Measurements from ENCODE around the gene SPAG6. TPM values are rescaled to one million over a fixed set of nuclear protein-coding genes. Genes with fewer than 3 reads are reported as not detected.
"Not testable (repeated sequence)": the region's sequence is repeated elsewhere in the genome, so short reads cannot be mapped to it uniquely, and the experiment has no call there.

The SPAG6 gene
- total RNA-seq, 1 donor from 2014 or later = 0.70 TPM

DNA sequence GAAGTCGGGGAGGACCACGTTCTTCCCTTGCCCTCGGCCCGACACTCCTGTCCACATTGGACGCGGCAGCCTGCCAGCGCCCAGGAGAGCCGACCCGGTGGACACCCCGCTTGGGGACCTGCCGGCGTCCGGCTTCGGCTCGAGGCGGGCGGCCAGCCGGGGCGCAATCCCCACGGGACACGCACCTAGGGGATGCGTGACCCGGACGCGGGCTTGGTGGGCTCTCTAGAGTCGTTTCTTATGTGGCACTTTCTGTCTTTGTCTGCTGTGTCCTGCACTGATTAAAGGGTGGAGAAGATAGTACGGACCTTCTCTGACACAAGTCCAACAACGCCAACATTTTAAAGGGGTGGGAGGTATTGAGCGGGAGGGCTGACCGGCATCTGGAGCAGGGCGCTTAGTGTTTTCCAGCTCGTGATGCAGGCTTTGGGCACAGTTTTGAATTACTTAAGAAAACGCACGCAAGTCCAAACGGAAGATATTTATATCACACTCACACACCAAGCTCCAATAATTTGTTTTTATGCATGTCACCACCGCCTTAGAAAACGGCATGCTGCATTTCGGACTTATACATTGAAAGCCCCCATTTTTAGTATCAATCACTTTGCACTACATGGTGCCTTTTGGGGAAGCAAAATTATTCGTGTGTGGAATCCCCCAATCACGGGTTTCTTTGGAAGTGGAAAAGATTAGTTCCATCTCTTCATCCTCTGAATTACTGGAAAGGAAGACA lies 3.9 kb upstream of the SPAG6 start:
- no peak for DNase-seq (ENCODE audit: low read depth)

GRCh38 chr10:22341926-22342196 lies 3.4 kb upstream of the SPAG6 start:
- no peak for DNase-seq (ENCODE audit: low read depth)

- DNase-seq (ENCODE audit: low read depth) = no peak
Observed at GRCh38 chr10:22342421-22342820, 2.9 kb upstream of the SPAG6 start.

DNA sequence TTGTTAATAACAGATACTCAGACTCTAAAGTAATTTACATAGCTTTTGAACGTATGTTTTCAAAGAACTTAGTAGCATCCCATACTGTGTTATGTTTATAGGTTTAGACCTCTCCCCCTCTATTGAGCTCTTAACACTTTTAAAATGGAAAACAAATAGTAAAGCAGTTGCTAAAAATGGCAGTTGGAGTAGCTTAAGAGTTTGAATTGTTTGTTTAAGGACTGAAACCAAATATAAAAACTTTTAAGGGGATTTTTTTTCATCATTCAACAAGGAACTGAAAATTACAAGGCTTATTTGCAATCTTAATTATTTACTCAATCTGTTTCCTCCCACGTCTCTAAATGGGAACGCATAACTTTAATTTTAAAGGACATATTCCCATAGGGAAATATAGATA lies 1.6 kb upstream of the SPAG6 start:
- DNase-seq (ENCODE audit: low read depth) = no peak

DNA sequence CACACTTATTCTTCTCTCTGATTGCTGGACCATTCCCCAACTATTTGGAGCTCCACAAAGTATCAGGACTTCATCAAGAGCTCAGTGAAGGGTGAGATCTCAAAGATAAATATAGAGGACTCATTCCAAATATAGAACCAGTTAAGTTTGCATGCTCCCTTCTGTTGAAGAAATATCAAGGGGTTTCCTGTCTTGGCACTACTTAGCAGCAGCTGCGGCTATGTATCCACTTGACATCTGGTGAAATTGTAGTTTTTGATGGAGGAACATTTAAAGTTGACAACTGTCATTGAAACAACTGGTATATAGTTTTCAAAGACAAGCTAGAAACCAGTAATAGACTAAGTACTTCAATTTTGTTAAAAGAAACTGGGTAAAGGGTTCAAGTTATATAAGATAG lies 1.0 kb upstream of the SPAG6 start:
- no peak for DNase-seq (ENCODE audit: low read depth)

DNA sequence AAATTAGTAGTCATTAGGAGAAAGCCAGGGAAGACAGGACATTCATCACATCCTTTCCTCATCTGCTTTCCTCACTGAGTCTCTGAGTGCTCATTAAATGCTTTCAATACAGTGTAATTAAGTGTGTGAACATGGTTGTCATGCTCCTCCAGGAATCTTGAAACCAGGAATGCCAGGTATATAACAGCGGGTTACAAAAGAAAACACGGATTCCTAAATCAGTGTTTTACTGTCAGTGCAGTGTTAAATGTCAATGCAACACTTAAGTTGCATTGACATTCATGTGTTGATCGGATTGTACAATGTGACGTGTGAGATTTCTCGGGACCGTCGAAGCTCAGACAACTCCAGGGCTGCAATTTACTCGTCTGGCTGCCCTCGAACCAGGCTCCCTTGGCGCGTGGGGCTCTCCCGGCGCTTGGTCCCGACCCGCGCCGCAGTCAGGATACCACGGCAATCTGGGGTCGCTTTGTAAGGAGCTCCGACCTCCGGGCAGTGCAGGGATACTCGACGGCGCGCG lies 455 bp upstream of the SPAG6 start:
- no peak for DNase-seq (ENCODE audit: low read depth)

DNA sequence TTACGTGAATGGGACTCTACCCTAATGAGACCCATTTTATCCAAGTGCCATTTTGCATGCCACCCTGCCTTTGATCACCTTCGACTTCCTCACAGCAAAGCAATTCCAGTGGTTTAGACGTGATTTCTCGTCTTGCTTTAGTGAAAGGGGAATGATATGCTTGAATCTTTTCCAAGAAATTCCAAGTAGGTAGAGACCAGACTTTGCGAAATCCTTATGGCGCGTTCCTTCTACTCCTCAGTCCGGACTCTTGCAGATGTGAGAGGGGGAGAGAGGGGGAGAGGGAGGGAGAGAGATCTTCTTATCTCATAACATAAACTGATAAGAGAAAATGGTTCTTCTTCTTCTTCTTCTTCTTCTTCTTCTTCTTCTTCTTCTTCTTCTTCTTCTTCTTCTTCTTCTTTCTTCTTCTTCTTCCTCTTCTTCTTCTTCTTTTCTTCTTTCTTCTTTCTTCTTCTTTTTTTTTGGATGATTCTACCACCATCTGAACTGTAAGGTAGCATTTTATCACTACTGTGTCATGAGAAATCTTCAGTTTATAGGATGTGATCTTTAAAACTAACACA lies 883 bp downstream of the SPAG6 start:
- no peak for DNase-seq (ENCODE audit: low read depth)

- DNase-seq (ENCODE audit: low read depth) = no peak
Observed at GRCh38 chr10:22349755-22350154, 4.5 kb downstream of the SPAG6 start.

DNA sequence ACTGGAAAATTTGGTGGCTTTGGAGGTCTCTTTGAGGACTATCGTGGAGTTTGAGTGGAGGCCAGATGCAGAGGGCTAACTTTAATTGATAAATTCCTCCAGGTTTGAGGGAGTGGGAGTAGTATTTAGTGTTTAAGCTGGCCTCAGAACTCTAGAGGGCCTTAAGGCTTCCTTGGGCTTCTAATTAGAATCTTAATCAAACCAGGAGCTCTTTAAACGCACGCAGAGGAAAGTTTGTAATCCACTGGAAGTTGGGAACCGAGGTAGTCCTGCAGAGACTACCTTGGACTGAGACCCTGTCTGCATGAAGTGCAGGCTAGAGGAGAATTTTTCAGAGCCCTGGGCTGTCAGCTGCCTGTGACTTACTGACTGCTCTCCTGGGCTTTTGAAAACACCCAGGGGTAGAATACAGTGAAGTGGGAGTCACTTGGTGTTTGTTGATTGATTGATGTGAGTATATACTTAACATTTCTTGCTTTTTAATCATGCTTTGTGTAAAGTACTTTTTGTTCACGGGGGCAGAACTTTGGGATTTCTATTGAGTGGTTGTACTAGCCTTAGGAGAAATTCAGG lies 5.9 kb downstream of the SPAG6 start:
- no peak for DNase-seq (ENCODE audit: low read depth)

DNA sequence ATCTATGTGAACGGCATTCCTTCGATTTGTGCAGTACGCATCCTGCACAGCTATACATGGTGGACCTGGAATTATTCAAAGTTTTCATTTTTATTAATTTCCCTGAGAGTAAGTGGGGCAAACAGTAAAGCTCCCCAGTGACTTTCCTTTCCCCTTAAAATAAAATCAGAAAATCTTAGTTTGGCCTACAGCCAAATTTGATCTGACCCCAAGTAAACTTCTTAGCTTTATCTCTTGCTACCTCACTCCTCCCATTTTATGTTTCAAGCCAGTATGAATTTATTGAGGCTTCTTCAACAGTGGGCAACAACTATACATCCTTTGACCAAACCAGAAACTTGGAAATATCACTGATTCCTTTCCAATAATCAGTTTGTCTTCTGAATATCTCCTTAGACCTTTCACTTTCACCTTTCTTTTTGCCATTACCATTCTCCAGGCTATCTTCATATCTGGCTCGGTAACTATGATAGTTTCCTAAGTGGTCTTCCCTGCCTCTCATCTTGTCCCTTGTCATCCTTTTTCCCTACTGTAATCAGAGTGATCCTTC lies 11.1 kb downstream of the SPAG6 start:
- no peak for DNase-seq (ENCODE audit: low read depth)

DNA sequence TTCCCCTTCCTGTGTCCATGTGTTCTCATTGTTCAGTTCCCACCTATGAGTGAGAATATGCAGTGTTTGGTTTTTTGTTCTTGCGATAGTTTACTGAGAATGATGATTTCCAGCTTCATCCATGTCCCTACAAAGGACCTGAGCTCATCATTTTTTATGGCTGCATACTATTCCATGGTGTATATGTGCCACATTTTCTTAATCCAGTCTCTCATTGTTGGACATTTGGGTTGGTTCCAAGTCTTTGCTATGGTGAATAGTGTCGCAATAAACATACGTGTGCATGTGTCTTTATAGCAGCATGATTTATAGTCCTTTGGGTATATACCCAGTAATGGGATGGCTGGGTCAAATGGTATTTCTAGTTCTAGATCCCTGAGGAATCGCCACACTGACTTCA lies 12.5 kb downstream of the SPAG6 start:
- not testable (repeated sequence) for DNase-seq (ENCODE audit: low read depth)

GRCh38 chr10:22363305-22363704 lies 18.0 kb downstream of the SPAG6 start:
- DNase-seq (ENCODE audit: low read depth) = no peak

DNA sequence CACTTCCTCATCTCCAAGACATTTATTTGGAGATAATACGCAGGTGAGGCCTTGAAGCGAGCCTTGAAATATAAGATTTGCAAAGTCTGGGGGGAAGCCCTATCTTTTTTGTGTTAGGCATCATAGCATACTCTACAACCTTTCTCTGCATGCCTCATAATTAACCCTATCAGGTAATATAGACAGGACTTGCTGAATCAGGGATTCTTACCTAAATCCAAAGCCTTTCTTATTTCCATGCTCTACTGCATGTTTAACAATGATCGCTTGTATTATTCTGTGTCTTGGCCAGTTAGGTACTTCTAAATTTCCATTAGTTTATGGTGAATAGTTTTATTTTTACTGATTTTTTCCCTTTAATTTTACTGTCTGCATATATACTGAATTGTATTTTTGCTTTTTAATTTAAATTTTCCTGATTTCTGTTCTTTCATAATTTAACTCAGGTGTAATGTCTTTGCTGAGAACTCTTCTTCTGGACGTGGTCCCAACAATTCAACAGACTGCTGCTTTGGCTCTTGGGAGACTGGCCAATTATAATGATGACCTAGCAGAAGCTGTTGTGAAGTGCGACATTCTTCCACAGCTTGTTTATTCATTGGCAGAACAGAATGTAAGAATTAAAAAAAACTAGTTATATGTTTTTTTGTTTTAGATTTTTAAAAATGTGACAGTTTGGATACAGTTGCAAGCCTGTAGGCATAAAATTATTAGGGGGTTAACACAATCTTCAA lies 19.3 kb downstream of the SPAG6 start:
- DNase-seq (ENCODE audit: low read depth) = no peak

DNA sequence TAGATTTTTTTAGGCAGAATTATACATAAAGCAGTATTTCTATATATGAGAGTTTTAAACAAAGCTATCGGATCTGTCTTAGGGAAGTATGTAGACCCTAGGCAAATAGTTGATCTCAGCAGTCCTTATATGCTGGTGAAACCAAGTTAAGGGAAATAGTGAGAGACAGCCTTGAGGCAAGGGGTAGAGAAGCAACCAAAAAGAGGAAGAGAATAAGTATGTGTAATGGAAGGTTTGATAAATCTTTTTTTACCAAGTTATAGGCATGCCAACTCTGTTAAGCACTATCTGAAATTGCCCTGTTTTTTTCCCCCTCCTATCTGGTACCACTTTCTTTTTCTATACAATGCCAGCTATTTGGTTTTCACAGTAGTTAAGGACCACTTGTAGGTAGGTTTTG lies 19.9 kb downstream of the SPAG6 start:
- DNase-seq (ENCODE audit: low read depth) = no peak

DNA sequence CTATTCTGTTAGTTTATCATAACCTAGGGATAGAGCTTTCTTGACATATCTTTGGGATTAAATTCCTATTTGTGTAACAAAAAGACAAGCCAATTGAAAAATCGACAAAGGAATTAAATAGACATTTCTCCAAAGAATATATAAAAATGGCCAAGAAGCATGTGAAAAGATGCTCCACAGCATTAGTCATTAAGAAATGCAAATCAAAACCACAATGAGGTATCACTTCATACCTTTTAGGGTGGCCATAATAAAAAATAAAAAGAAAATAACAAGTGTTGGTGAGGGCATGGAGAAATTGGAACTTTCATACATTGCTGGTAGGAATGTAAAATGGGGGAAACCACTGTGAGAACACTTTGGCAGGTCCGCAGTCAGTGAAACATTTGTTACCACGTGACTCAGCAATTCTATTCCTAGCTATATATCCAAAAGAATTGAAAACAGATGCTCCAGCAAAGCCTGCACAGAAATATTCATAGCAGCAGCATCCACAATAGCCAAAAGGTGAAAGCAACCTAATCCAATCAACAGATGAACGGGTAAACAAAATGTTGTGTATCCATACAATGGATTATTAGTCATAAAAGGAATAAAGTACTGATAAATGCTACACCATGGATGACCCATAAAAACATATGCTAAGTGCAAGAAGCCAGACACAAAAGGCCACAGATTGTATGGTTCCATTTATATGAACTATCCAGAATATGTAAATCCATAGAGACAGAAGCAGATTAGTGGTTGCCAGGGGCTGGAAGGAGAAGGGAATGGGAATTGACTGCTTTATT lies 20.5 kb downstream of the SPAG6 start:
- DNase-seq (ENCODE audit: low read depth) = no peak

GRCh38 chr10:22366435-22366703 lies 21.1 kb downstream of the SPAG6 start:
- no peak for DNase-seq (ENCODE audit: low read depth)

DNA sequence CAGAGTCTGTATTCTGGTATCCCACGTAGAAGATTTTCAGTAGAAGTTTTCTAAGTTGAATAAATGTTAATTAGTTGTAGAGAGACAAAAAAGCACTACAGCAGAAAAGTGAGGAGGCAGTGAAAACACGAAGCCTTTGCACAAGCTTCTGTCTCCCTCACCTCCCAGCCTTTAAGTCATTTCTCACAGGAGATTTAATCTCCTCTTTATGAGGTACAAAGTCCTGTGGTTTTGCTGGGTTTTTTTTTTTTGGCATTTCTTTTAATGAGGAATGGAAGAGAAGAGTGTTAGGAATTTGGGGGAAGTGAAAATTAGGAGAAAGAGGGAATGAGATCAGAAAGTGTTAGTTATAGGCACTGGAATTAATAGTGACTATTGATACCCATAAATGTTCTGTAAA lies 21.5 kb downstream of the SPAG6 start:
- peak; percentile 4 for DNase-seq (ENCODE audit: low read depth)

DNA sequence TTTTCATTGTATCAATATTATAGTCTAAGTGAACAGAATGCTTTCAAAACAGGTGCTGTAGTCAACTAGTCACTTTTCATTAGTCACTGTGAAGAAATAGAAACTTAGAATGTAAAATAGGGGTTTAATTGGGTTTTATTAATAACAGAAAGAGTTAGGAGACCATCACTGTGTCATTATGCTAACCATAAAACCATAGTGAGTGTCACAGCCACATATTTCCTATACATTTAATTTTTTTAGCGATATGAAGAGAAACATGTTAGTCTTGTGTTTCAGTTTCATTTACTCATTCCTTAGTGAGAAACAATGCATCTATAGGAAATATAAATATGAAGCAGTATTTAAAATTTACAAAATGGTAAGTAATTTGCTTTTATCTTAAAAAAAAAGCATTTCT lies 22.2 kb downstream of the SPAG6 start:
- no peak for DNase-seq (ENCODE audit: low read depth)

DNA sequence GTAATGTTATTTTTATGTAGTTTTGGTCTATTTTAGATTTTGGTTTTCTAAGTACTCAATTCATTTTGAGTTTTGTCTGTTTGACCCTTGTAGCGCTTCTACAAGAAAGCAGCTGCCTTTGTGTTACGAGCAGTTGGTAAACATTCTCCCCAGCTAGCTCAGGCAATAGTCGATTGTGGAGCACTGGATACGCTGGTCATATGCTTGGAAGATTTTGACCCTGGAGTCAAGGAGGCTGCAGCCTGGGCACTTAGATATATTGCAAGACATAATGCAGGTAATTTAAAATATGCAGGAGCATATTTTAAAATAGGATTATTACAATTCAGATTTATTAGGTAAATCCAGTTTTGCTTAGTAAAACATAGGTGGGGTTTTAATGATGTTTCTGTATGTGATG lies 23.1 kb downstream of the SPAG6 start:
- DNase-seq (ENCODE audit: low read depth) = no peak

GRCh38 chr10:22368981-22369380 lies 23.7 kb downstream of the SPAG6 start:
- DNase-seq (ENCODE audit: low read depth) = no peak

DNA sequence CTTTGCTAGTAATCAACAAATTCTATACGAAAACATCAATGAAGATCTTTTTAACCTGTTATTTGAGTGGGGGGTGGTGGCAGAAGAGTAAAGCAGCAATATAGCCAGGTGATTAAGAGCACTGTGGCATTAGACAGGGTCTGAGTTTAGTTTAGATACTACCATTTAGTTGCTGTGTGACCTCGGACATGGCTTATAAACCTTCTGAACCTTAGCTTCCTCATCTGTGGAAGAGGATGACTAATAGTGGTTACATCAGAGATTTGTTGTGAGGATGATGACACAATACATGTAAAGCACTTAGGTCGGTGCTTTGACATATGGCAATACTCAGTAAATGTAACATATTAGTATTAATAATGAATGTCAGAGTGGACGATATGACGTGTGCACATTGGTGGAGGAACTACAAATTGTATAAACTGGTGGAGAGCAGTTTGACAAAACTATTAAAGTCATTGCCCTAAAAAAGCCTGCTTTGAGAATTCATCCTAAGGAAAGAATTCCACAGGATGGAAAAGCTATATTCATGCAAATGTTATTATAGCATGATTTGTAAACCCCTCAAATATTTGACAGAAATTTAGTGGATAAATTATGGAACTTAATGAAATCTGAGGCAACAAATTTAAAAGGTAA lies 24.3 kb downstream of the SPAG6 start:
- peak; percentile 65 for DNase-seq (ENCODE audit: low read depth)

- no peak for DNase-seq (ENCODE audit: low read depth)
Observed at GRCh38 chr10:22370320-22370719, 25.0 kb downstream of the SPAG6 start.
